GM19455 (cell line): ENCODE data around the gene CYP2A6.

Experiments
- ATAC-seq: cut with Tn5 transposase; IDR thresholded peaks from one replicate; pipeline ENCODE4 v1.9.1; 2021; ENCODE audit not compliant: unreplicated experiment

CYP2A6 gene

GRCh38 chr19:40803170-40803856 is 46.9 kb downstream of the CYP2A6 start:
- no peak for ATAC-seq

- no peak for ATAC-seq
Measured at GRCh38 chr19:40802300-40803169, 47.7 kb downstream of the CYP2A6 start.

- ATAC-seq: no peak
Measured at GRCh38 chr19:40801426-40802299, 48.6 kb downstream of the CYP2A6 start.

GRCh38 chr19:40800997-40801377 is 49.3 kb downstream of the CYP2A6 start:
- ATAC-seq: no peak

- no peak for ATAC-seq
Measured at GRCh38 chr19:40800339-40800996, 49.8 kb downstream of the CYP2A6 start.

- ATAC-seq: peak; percentile 11
Measured at GRCh38 chr19:40799558-40800338, 50.5 kb downstream of the CYP2A6 start.

- peak; percentile 66 for ATAC-seq
Measured at GRCh38 chr19:40798683-40799557, 51.3 kb downstream of the CYP2A6 start, which contains the start of gene EGLN2. Gene EGLN2 (plus strand): TSS chr19:40799191. CDS start chr19:40800573, 1,382 bp downstream.

- peak; percentile 29 for ATAC-seq
Measured at GRCh38 chr19:40797963-40798682, 52.1 kb downstream of the CYP2A6 start.

- no peak for ATAC-seq
Measured at GRCh38 chr19:40797166-40797962, 52.9 kb downstream of the CYP2A6 start.
